Choroid plexus epithelial cell (primary cell): ENCODE results near the gene UPF2.

Experiments used
- DNase-seq: peaks from one replicate; pipeline ENCODE4 v3.0.0-alpha.2; 2010; ENCODE audit warnings: low read depth
- H3K4me3 ChIP-seq: 2 replicates; pipeline ENCODE4 v1.5.1; 2011; ENCODE audit warnings: low read depth, mild to moderate bottlenecking, control low read depth, low read length, moderate library complexity
- TF ChIP-seq, protein P1 (sequence below): conservative IDR thresholded peaks from 2 replicates; pipeline ENCODE4 v1.5.1; 2011; ENCODE audit warnings: low read depth, mild to moderate bottlenecking, control low read depth, inconsistent platforms, low read length, moderate library complexity

Gene UPF2

GRCh38 chr10:11880151-11881029 is 162.2 kb downstream of the UPF2 start:
- TF ChIP-seq, protein P1, sequence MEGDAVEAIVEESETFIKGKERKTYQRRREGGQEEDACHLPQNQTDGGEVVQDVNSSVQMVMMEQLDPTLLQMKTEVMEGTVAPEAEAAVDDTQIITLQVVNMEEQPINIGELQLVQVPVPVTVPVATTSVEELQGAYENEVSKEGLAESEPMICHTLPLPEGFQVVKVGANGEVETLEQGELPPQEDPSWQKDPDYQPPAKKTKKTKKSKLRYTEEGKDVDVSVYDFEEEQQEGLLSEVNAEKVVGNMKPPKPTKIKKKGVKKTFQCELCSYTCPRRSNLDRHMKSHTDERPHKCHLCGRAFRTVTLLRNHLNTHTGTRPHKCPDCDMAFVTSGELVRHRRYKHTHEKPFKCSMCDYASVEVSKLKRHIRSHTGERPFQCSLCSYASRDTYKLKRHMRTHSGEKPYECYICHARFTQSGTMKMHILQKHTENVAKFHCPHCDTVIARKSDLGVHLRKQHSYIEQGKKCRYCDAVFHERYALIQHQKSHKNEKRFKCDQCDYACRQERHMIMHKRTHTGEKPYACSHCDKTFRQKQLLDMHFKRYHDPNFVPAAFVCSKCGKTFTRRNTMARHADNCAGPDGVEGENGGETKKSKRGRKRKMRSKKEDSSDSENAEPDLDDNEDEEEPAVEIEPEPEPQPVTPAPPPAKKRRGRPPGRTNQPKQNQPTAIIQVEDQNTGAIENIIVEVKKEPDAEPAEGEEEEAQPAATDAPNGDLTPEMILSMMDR = no peak
- DNase-seq = no peak

GRCh38 chr10:11879387-11880094 is 163.1 kb downstream of the UPF2 start:
- no peak overlapping the region for H3K4me3 ChIP-seq
- TF ChIP-seq, protein P1 = no peak
- no peak for DNase-seq

More at GRCh38 chr10:11880151-11881029, 162.2 kb downstream of the UPF2 start:
- H3K4me3 ChIP-seq = no peak overlapping the region

- DNase-seq = no peak
- no peak overlapping the region for H3K4me3 ChIP-seq
- TF ChIP-seq, protein P1 = no peak
These were observed 163.8 kb downstream of the UPF2 start for GRCh38 chr10:11878776-11879175.

DNA sequence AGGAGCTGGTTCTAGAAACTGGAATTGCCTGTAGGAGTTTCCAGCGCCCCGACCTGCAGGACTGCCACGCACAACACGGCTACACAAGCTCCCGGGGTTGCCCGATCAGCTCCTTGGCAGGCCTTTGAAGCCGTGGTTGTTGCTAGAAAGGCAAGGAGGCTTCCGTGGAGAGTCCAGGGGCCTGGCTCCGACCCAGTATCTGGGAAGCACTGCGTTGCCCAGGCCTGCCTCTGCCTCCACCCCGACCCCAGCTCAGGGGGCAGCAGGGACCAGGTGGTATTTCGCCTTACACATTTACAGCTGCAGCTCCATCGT is 165.1 kb downstream of the UPF2 start:
- TF ChIP-seq, protein P1 = no peak
- H3K4me3 ChIP-seq = no peak overlapping the region
- no peak for DNase-seq

- TF ChIP-seq, protein P1 = no peak
- no peak overlapping the region for H3K4me3 ChIP-seq
- DNase-seq = no peak
These were observed 165.6 kb downstream of the UPF2 start for GRCh38 chr10:11876805-11877590.

DNA sequence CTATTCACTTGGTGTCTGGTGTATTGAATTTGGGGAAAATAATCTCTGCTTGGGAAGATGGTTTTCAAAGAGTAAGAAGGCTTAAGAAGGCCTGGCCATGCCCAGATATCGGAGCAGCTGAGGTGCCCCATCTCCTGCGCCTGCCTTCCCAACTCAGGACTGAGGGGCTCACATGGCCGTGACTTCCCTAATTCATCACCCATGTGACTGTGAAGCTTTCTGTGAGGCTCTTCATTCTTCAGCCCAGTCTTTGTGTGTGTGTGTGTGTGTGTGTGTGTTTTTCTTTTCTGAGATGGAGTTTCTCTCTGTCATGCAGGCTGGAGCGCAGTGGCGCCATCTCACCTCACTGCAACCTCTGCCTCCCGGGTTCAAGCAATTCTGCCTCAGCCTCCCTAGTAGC is 166.3 kb downstream of the UPF2 start:
- no peak for DNase-seq
- H3K4me3 ChIP-seq = no peak overlapping the region
- TF ChIP-seq, protein P1 = no peak
